ENCODE data around the gene ANKRD12.
"Not testable (repeated sequence)": the region's sequence is repeated elsewhere in the genome, so short reads cannot be mapped to it uniquely, and the experiment has no call there.

The ANKRD12 gene

DNA sequence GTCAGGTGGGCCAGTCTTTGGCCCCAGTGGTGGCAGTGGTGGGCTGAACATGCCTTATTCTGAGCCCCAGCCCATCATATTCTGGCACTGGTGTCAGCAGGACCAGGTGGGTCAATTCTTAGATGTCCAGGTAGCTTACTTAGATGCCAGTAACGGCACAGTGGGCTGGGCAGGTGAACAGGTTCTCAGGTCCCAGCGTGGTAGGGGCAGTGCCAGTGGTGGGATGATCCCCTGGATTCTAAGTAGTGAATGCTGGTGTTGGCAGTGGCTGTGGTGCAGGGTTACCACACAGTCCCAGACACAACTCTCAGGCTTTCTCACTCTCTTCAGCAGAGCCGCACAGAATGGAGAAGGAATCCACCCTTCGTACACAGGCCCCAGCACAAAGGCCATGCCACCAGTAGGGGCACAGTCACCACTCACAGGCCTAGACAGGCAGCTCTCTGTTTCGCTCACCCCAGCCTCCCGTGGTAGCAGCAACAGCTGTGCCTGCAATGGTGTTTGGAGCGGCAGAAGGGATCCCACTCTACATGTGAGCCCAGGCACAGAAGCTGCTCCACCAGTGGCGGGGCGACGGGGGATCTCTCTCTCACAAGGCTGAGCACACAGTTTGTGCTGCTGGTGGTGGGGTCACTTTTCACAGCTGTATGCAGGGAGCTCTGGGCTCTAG lies 97.3 kb downstream of the ANKRD12 start:
- DNase-seq (ENCODE audit: low spot score): no peak

GRCh38 chr18:9234528-9234927 lies 97.9 kb downstream of the ANKRD12 start:
- DNase-seq (ENCODE audit: low spot score): no peak

DNA sequence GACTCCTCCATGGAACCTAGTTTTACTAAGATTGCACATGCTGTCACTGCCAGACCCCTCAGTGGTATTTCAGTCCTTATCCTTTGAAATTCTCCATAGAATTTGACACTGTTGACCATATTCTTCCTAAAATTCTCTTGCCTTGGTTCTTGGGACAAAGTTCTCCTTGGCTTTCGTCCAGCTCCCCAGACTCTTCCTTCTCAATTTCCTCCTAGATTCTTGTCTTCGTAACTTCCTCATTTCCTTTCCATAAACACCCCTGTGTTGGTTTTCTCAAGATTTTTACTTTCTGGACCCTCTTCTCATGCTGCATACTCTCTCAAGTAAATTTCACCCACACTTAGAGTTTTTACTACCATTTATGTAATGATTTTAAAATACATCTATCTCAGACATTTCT lies 101.4 kb downstream of the ANKRD12 start:
- DNase-seq (ENCODE audit: low spot score): no peak

DNA sequence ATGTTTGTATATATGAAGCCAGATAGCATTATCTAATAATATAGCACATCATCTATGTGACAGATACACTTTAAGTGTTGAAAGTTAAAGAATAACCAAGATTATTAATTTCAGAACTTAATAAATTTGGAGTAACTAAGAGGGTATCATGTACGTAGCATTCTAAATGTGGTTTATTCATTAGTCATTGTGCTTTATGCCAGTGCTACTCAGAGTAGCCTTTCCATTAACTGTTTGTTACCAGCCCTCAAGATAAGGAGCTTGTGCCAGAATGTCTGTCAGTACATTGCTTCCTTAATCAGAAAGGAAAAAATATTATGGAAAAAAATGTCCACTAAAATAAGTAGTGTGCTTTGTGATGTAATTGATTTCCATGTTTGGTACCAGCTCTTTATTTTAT lies 103.1 kb downstream of the ANKRD12 start:
- no peak for DNase-seq (ENCODE audit: low spot score)

GRCh38 chr18:9240270-9240669 lies 103.7 kb downstream of the ANKRD12 start:
- DNase-seq (ENCODE audit: low spot score): no peak

DNA sequence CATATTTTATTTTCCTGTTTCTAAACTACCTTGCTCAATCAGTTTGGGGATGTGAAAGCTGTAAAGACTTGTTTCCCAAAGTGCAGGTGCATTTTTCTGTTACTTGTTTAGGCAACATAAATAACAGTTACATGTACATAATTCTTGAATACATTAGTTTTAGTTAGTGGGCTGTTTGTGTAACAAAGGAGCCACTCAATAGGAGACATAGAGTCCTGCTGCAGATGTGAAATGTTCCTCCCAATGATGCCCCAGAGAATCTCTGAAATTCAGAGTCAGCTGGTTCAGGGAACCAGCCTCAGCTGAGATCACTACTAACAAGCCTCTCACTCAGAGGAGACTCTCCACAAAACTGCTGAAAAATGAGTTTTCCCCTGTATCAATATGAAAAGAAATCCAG lies 106.4 kb downstream of the ANKRD12 start:
- DNase-seq (ENCODE audit: low spot score): no peak

DNA sequence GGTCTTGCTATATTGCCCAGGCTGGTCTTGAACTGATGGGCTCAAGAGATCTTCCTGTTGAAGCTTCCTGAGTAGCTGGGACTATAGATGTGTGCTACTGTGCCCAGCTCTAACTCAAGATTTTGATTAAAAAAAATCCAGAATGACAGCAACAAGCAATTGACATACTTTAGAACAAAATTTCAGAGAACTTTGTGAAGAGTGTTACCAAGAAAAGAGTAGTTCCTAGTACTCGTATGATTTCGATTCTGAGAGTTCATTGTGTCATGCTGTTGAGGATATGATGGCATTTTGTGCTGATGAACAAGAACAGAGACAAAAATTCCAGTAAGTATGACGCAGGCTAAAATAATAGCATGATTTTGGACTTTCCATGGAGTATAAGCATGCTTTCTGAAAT lies 107.8 kb downstream of the ANKRD12 start:
- no peak for DNase-seq (ENCODE audit: low spot score)

DNA sequence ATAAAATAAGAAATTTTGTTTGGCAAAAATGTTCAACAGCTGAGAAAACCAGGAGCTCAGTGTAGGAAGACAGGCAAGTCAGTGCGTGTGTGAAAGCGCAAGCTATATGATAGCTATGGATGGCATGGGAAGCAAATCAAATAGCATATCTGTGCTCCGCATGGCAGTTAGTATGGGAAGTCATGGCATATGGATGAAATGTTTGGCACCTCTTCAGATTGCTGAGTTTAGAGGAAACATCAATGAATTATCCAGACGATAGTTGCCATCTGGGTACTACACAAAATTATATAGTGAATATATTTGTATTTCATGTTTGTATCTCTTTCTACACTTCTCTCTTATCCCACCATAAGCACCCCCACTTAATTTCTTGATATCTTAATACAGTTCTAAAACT lies 112.1 kb downstream of the ANKRD12 start:
- no peak for DNase-seq (ENCODE audit: low spot score)

GRCh38 chr18:9249254-9249653 lies 112.7 kb downstream of the ANKRD12 start:
- DNase-seq (ENCODE audit: low spot score): no peak

DNA sequence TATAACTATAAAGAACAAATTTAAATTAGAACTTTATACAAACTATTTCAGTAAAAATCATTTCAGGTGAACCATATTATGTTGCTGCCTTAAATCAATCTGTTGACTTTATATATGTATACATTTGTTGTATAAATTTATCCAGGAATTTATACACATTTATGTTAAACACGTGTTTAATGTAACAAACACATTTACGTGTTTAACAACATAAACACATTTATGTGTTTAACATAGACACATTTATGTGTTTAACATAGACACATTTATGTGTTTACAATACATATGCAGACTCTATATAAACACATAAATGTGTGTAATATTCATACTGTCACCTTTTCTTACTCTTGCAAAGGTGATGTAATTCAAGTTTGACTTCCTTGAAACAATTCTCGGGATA lies 122.6 kb downstream of the ANKRD12 start:
- no peak for DNase-seq (ENCODE audit: low spot score)

DNA sequence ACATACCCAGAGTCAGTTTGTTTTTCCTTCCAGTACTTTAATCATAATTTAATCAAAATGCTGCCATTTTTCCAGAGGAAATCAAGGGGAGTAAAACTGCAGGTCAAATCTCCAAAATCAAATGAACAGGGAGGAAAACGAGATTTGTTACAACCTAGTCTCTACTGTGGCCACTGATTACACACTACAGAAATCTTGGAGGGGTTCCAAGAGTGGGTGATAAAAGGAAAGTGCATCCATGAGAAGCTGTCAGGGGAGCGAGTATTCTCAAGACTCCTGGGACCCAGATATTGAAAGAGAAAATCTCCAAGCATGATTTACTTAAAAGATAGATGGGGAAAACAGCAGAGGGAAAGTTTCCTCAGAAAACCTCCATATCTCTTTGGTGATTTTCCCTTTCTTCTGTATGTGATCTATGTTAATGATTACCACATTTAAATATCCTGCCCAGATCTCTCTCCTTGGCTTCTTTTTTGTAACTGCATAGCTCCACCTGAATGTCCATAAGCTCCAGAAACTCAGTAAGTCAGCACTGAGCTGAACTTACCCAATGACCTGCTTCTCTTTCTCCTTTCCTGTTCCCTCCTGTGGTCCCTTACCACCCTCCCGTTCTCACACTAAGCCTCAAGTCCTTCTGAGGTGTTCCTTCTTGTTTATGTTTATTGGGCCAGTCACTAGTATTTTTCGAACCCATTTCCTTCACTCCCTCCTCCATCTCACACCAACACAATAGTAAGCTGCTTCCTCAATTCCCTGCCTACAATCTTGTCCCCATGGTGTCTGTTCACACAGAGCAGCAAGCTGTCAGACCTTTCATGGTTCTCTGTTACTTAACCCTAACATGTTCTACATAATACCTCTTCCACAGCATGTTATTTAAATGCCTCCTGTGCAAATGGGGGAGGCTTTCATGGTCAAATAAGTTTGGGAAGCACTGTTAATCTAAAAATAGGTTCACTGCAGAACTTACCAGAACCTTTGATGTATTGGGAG lies 124.1 kb downstream of the ANKRD12 start:
- no peak for DNase-seq (ENCODE audit: low spot score)

- no peak for DNase-seq (ENCODE audit: low spot score)
Measured at GRCh38 chr18:9263264-9263663, 126.7 kb downstream of the ANKRD12 start.

GRCh38 chr18:9264797-9265196 lies 128.2 kb downstream of the ANKRD12 start:
- not testable (repeated sequence) for DNase-seq (ENCODE audit: low spot score)

- DNase-seq (ENCODE audit: low spot score): no peak
Measured at GRCh38 chr18:9273221-9273620, 136.6 kb downstream of the ANKRD12 start.

- DNase-seq (ENCODE audit: low spot score): no peak
Measured at GRCh38 chr18:9275890-9276289, 139.3 kb downstream of the ANKRD12 start.

DNA sequence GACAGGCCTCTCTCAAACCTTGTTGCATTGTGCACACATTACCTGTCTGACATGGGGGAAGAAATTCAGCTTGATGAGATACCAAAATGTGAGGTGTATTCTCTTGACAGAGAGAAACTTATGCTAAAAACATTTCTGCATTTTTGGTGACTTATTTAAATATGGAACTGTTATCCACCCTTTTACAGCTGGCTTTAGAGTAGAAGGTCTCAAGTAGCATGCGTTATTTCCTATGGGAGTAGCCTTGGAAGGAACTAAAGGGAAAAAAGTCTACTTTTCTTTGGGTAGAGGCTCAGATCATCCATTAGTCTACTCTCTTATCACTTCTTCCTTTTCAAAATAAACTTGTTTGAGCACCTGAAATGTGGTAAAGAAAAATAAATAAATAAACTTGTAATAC lies 141.4 kb downstream of the ANKRD12 start:
- no peak for DNase-seq (ENCODE audit: low spot score)

- no peak for DNase-seq (ENCODE audit: low spot score)
Measured at GRCh38 chr18:9280849-9281248, 144.3 kb downstream of the ANKRD12 start.

DNA sequence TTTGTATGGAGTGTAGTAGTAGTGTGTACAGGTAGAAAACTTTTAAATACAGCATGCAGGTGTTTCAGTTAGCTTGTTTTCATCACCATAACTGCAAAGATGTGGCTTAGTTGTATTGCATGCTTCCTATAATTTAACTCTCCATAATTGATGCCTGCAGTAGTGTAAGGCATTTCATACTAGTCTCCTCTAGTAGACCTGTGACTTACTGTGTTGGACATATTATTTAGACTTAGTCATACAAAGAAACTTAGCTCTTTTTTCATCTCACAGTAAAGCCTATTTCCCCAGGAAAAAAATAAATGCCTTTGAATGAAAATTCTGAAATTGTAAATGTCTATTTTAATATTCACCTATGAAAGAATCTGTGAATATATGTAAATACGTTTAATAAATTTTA lies 145.2 kb downstream of the ANKRD12 start:
- DNase-seq (ENCODE audit: low spot score): no peak

GRCh38 chr18:9283791-9284190 lies 147.2 kb downstream of the ANKRD12 start:
- DNase-seq (ENCODE audit: low spot score): no peak

- no peak for DNase-seq (ENCODE audit: low spot score)
Measured at GRCh38 chr18:9285604-9286003, 149.0 kb downstream of the ANKRD12 start.

DNA sequence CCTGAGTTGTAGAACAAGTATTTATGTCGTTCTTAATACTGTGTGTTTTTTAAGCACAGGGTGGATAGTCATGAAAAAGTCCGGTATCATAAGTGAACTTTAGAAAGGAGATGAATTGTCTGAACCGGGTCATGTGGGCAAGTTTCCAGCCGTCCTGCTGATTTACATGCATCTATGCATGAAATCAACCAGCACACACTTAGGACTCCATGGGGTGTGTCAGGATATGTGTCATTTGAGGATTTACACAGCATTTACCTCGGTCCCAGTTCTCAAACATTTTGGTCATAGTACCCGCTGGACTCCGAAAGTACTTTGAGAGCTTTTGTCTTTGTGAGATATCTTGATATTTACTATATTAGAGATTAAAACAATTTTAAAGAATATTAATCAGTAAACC lies 150.5 kb downstream of the ANKRD12 start:
- no peak for DNase-seq (ENCODE audit: low spot score)

DNA sequence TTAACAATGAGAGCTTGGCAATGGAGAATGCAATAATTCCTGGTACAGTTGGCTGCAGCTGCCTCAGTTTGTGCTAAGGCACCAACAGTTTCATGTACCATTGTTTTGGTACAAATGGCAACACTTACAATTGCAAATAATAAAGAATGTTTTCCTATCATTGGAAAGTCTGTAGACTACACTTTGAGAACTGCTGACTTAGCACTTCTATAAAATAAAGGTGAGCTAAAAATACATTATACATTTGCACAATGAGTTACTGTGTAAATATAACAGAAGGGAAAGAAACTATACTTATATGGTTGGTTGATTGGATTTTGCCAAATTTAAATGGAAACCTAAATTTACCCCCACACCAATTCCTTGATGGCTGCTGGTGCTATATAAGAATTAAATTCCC lies 153.1 kb downstream of the ANKRD12 start:
- no peak for DNase-seq (ENCODE audit: low spot score)

GRCh38 chr18:9290156-9290555 lies 153.6 kb downstream of the ANKRD12 start:
- no peak for DNase-seq (ENCODE audit: low spot score)

Measured in left forelimb (tissue), 1 donor.